NB4 (cell line): Measurements from ENCODE around the gene RNU6-1.

ENCODE experiments used
- DNase-seq: peaks from one replicate; pipeline ENCODE4 v3.0.0; 2010; ENCODE audit warnings: low read depth
- H3K4me3 ChIP-seq: one replicate; pipeline ENCODE4 v1.5.1; 2011; ENCODE audit warnings: mild to moderate bottlenecking, low read depth, low read length, moderate library complexity
- CTCF ChIP-seq: IDR thresholded peaks from one replicate; pipeline ENCODE4 v1.5.1; 2012; ENCODE audit warnings: low read depth, low read length
- MAX ChIP-seq: IDR thresholded peaks from 2 replicates; pipeline ENCODE4 v1.6.1; 2011; ENCODE audit warnings: low read depth, low read length
- MYC ChIP-seq: IDR thresholded peaks from 2 replicates; pipeline ENCODE4 v1.6.1; 2011; ENCODE audit warnings: low read depth, low read length
- POLR2A ChIP-seq: IDR thresholded peaks from 2 replicates; pipeline ENCODE4 v1.6.1; 2011; ENCODE audit warnings: mild to moderate bottlenecking; ENCODE audit not compliant: insufficient read length; ENCODE audit errors: extremely low read depth

The RNU6-1 gene

GRCh38 chr15:67812241-67812644 lies 27.6 kb downstream of the RNU6-1 start:
- no peak overlapping the region for H3K4me3 ChIP-seq
- TF ChIP-seq MAX (no peak), POLR2A (no peak), CTCF (no peak), MYC (no peak)
- no peak for DNase-seq

- no peak for TF ChIP-seq MYC
- TF ChIP-seq MAX, result no peak
- TF ChIP-seq CTCF, result no peak
- no peak for TF ChIP-seq POLR2A
- DNase-seq, result no peak
- H3K4me3 ChIP-seq, result no peak overlapping the region
These were observed 30.0 kb downstream of the RNU6-1 start for GRCh38 chr15:67809866-67810265.

- H3K4me3 ChIP-seq, result no peak overlapping the region
- DNase-seq, result no peak
- TF ChIP-seq CTCF (no peak), MYC (no peak), MAX (no peak), POLR2A (no peak)
These were observed 30.4 kb downstream of the RNU6-1 start for GRCh38 chr15:67809441-67809840.

GRCh38 chr15:67808821-67809220 lies 31.0 kb downstream of the RNU6-1 start:
- no peak overlapping the region for H3K4me3 ChIP-seq
- TF ChIP-seq CTCF (no peak), MYC (no peak), MAX (no peak), POLR2A (no peak)
- no peak for DNase-seq

- no peak overlapping the region for H3K4me3 ChIP-seq
- no peak for DNase-seq
- TF ChIP-seq MYC (no peak), MAX (no peak), CTCF (no peak), POLR2A (no peak)
These were observed 32.0 kb downstream of the RNU6-1 start for GRCh38 chr15:67807836-67808235.

GRCh38 chr15:67807141-67807540 lies 32.7 kb downstream of the RNU6-1 start:
- no peak overlapping the region for H3K4me3 ChIP-seq
- no peak for DNase-seq
- TF ChIP-seq CTCF (no peak), MAX (no peak), POLR2A (no peak), MYC (no peak)
